Cardiac septum (tissue), 1 donor: Measurements from ENCODE around the gene GDAP2. TPM values are rescaled to one million over a fixed set of nuclear protein-coding genes. Genes with fewer than 3 reads are reported as not detected.

Experiments
- DNase-seq: peaks from one replicate; pipeline ENCODE4 v3.0.0-alpha.2; 2020; ENCODE audit warnings: low spot score
- intact Hi-C: fragments of 100-400 bp; cut with DNase I; formaldehyde crosslinking; loops from one replicate; pipeline ENCODE4 v1.14.0; 2022
- total RNA-seq: library from RNA; stranded (reverse); fragmentation: NEBNext Ultra II Directional; extraction: Animal tissue kit (Norgen Biotek cat#: 25700); gene quantifications from one replicate; pipeline ENCODE4 v1.2.1, GENCODE V29; 2021
- donor health status: DM: no; HTN: no; CAD: no.

GDAP2 gene
- total RNA-seq, 1 donor from 2014 or later = 25.5 TPM

GRCh38 chr1:117904485-117904884 is 24.9 kb downstream of the GDAP2 start:
- no peak for DNase-seq
- intact Hi-C loops = no loop called here

DNA sequence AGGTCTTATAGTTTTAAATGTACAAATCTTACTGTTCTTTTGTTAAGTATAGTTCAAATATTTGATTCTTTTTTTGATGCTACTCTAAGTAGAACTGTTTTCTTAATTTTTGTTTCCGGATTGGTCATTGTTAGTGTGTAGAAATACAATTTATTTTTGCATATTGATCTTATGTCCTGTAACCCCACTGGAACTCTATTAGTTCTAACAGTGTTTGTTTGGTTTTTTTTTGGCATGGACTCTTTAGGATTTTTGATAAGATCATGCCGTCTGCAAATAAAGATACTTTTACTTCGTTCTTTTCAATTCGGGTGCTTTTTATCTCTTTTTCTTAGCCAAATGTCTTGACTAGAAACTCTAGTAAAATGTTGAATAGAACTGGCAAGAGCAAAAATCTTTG is 26.5 kb downstream of the GDAP2 start:
- intact Hi-C loops = no loop called here
- DNase-seq = no peak

GRCh38 chr1:117899801-117900200 is 29.6 kb downstream of the GDAP2 start:
- intact Hi-C loops = loop anchor here (5.0 kb wide), 2 partner anchors 142 to 388 kb away; no protein-coding TSS in a partner anchor
- DNase-seq = no peak

GRCh38 chr1:117897551-117897950 is 31.9 kb downstream of the GDAP2 start:
- no peak for DNase-seq
- intact Hi-C loops = loop anchor here (5.0 kb wide), 2 partner anchors 140 to 385 kb away; no protein-coding TSS in a partner anchor

DNA sequence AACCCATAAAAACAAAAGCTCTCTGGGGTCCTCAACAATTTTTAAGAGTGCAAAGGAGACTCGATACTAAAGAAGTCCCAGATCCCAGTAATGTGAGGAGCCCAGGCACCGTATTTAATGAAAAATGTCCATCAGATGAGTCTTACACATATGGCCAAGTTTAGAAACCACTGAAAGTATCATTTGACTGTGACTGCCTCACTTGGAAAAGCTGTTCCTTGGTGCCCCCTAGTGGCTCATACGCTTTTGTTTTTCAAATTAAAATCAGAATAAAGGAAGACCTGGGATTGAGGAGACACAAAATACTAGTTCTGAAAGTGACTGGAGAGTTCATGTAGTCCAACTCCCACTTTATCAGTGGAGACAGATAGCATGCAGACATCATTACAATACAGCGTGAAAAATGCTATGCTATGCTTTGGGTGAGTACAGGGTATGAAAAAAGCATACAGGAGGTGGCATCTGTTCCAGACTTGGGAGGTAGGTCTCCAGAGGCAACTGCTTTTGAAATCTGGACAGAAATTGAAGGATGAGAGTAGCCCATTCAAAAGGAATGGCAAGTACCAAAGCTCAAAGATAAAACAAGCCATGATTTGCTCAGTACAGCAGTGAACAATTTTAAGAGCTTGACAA is 33.8 kb downstream of the GDAP2 start:
- intact Hi-C loops = loop anchor here (5.0 kb wide), 2 partner anchors 138 to 383 kb away; no protein-coding TSS in a partner anchor
- DNase-seq = no peak

GRCh38 chr1:117894078-117894477 is 35.3 kb downstream of the GDAP2 start:
- no peak for DNase-seq
- intact Hi-C loops = no loop called here

DNA sequence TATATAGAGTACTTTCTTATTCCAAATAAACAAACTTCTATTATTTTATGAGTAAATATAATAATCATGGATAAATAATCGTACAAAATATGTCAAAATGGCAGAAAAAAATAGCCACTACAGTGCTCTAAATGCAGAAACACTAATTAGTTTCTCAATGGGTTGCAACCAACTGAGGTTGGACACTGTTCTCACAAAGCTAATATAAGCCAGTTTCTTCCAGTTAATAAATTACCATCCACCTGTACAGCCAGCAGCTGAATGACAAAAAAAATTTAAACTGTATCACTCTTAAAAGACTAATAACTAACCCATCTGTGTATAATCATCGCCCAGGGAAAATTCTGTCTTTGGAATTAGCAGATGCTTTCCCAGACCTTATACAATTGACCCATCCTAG is 36.9 kb downstream of the GDAP2 start:
- no peak for DNase-seq
- intact Hi-C loops = no loop called here

DNA sequence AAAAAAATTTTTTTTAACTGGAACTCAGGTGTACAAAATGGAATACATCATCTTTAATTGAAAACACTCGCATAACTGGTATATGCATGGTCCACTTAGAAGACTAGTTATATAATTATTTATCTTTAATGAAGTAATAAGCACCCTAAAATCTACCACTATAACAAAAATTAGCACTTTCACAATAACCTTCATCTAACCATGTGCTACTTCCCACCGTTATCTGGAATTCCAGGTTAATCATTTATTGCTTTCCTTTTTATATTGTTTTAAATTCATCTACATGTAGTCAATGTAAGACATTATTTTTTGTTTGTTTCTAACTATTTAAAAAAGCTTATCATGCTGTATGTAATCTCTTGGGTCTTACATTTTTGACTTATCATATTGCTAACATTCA is 39.0 kb downstream of the GDAP2 start:
- no peak for DNase-seq
- intact Hi-C loops = no loop called here

- DNase-seq = no peak
- intact Hi-C loops = no loop called here
These were observed 43.2 kb downstream of the GDAP2 start for GRCh38 chr1:117886101-117886795.

- intact Hi-C loops = no loop called here
- DNase-seq = no peak
These were observed 45.8 kb downstream of the GDAP2 start for GRCh38 chr1:117883616-117884015.

- no peak for DNase-seq
- intact Hi-C loops = no loop called here
These were observed 50.1 kb downstream of the GDAP2 start for GRCh38 chr1:117879284-117879683.

DNA sequence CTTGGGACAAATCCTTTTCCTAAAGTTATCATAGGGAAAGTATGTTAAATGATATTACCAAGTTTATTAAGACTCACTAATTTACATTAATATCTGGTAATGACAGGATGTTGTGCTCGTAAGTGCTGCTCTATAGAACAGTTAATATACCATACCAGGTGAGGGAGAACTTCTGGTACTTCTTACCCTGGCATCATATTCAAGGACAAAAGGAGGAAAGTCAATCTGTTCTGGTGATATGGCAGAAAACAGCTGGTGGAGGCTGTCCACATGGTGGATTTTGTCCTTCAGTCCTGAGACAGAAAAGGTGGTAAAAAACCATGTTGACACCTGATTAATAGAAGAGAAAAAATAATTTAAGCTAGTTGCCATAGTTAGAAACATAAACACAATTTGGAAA is 51.6 kb downstream of the GDAP2 start:
- intact Hi-C loops = no loop called here
- no peak for DNase-seq

GRCh38 chr1:117871013-117871412 is 58.4 kb downstream of the GDAP2 start:
- no peak for DNase-seq
- intact Hi-C loops = no loop called here

DNA sequence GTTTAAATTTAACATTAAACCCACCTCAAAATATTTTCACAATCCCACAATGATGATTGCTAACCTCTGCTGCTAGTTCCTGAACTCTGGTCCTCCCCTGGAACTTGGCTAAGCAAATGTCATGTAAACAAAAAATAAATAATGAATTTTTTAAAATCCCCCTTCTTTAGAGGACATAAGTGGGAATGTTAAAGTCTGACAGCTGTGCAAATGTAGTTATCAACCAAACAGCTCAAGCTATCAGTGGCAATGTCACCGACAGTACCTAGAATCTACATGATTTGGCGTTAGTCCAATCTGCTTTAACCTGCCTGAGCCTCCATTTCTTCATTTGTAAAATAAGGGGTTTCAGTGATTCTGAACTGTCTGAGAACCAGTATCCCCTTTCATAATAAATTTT is 67.7 kb downstream of the GDAP2 start:
- intact Hi-C loops = no loop called here
- DNase-seq = no peak

GRCh38 chr1:117860896-117861610 is 68.4 kb downstream of the GDAP2 start:
- intact Hi-C loops = no loop called here
- DNase-seq = no peak

- intact Hi-C loops = no loop called here
- no peak for DNase-seq
These were observed 69.5 kb downstream of the GDAP2 start for GRCh38 chr1:117859901-117860300.

- intact Hi-C loops = no loop called here
- DNase-seq = no peak
These were observed 72.0 kb downstream of the GDAP2 start for GRCh38 chr1:117857418-117857817.

- intact Hi-C loops = no loop called here
- DNase-seq = no peak
These were observed 76.4 kb downstream of the GDAP2 start for GRCh38 chr1:117852853-117853553.

DNA sequence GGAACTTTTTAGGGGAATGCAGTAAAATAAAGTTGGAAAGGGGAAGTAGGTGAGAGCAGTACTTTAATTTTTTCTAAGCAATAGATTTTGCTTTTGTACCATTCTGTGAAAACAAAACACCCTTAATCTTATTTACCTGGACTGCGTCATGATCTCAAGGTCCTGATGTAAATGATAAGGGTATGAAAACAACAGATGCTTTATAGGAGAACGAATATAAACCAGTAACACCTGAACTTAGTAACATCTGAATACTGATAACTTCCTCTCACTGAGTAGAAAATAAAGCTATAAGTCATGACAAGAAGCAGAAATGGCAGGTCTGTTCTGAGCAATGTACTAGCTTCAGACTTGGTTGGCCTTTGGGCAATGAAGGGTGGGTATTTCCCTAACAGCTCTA is 77.7 kb downstream of the GDAP2 start:
- no peak for DNase-seq
- intact Hi-C loops = no loop called here
